IMR-90 (cell line): Measurements from ENCODE around the gene BLNK. TPM values are rescaled to one million over a fixed set of nuclear protein-coding genes. Genes with fewer than 3 reads are reported as not detected.

Source experiments
- ATAC-seq: fragments of 200-7000 bp; cut with Tn5 transposase; 2 replicates; pipeline ENCODE4 v1.9.1; 2020; ENCODE audit warnings: low read depth, mild to moderate bottlenecking, moderate library complexity
- BruUV-seq: library from RNA; stranded (reverse); fragments of 400-500 nt; replicated peaks from 2 replicates; lab custom pipeline; 2021; lab: Mats Ljungman, UMichigan
- CTCF ChIA-PET: fragments of 300-600 bp; formaldehyde crosslinking; extraction: SDS; loops from one replicate; lab custom pipeline; 2021; ENCODE audit warnings: antibody characterized with exemption; lab: Yijun Ruan, JAX
- POLR2A ChIA-PET: fragments of 300-600 bp; sonication (Branson Sonifier 250); formaldehyde crosslinking; loops from one replicate; lab custom pipeline; 2022; ENCODE audit warnings: antibody characterized with exemption; ENCODE audit not compliant: unreplicated experiment; lab: Charles Lee
- DNase-seq: peaks from one replicate; pipeline ENCODE4 v3.0.0; 2013
- H2AFZ ChIP-seq: replicated peaks from 2 replicates; pipeline ENCODE3; 2013; ENCODE audit warnings: low read length, mild to moderate bottlenecking; ENCODE audit not compliant: poor library complexity
- H2AK5ac ChIP-seq: 2 replicates; pipeline ENCODE4 v1.6.1; 2013; ENCODE audit warnings: low read depth, low read length, inconsistent platforms
- H2AK9ac ChIP-seq: replicated peaks from 2 replicates; pipeline ENCODE3; 2013; ENCODE audit warnings: mild to moderate bottlenecking, low read depth, low read length, moderate library complexity; ENCODE audit not compliant: poor library complexity
- H2BK120ac ChIP-seq: 2 replicates; pipeline ENCODE4 v1.6.1; 2013; ENCODE audit warnings: low read depth, low read length, inconsistent platforms
- H2BK15ac ChIP-seq: 3 replicates; pipeline ENCODE4 v1.6.1; 2013; ENCODE audit warnings: low read depth, low read length, inconsistent platforms
- H2BK20ac ChIP-seq: 2 replicates; pipeline ENCODE4 v1.6.1; 2013; ENCODE audit warnings: low read depth, mild to moderate bottlenecking, inconsistent platforms, low read length, moderate library complexity
- H2BK5ac ChIP-seq: 2 replicates; pipeline ENCODE4 v1.6.1; 2013; ENCODE audit warnings: mild to moderate bottlenecking, low read depth, low read length, inconsistent platforms; ENCODE audit not compliant: poor library complexity, severe bottlenecking
- H3K14ac ChIP-seq: replicated peaks from 2 replicates; pipeline ENCODE4 v1.6.1; 2013; ENCODE audit warnings: low read depth, low read length, inconsistent platforms
- H3K18ac ChIP-seq: 2 replicates; pipeline ENCODE4 v1.6.1; 2013; ENCODE audit warnings: low read depth, low read length, control low read depth
- H3K23ac ChIP-seq: 2 replicates; pipeline ENCODE4 v1.6.1; 2013; ENCODE audit warnings: low read depth, low read length, inconsistent platforms
- H3K27ac ChIP-seq: 2 replicates; pipeline ENCODE4 v1.5.1; 2013; ENCODE audit warnings: mild to moderate bottlenecking, control low read depth, low read length; ENCODE audit not compliant: insufficient read depth
- H3K27me3 ChIP-seq: 2 replicates; pipeline ENCODE4 v1.6.1; 2013; ENCODE audit warnings: low read length; ENCODE audit not compliant: control insufficient read depth, insufficient read depth
- H3K36me3 ChIP-seq: 2 replicates; pipeline ENCODE4 v1.6.1; 2013; ENCODE audit warnings: low read length, mixed read lengths; ENCODE audit not compliant: control insufficient read depth, insufficient read depth
- H3K4ac ChIP-seq: 2 replicates; pipeline ENCODE4 v1.6.1; 2013; ENCODE audit warnings: low read depth, low read length, inconsistent platforms
- H3K4me1 ChIP-seq: 2 replicates; pipeline ENCODE4 v1.6.1; 2013; ENCODE audit warnings: low read length, mixed read lengths; ENCODE audit not compliant: control insufficient read depth, insufficient read depth
- H3K4me2 ChIP-seq: 2 replicates; pipeline ENCODE4 v1.6.1; 2013; ENCODE audit warnings: low read depth, mild to moderate bottlenecking, control low read depth, low read length, moderate library complexity
- H3K4me3 ChIP-seq: 2 replicates; pipeline ENCODE4 v1.5.1; 2013; ENCODE audit warnings: low read depth, mild to moderate bottlenecking, control low read depth, low read length, moderate library complexity; ENCODE audit not compliant: insufficient read depth
- H3K56ac ChIP-seq: 2 replicates; pipeline ENCODE4 v1.6.1; 2013; ENCODE audit warnings: low read length, inconsistent platforms; ENCODE audit not compliant: insufficient read depth; ENCODE audit errors: extremely low read depth
- H3K79me1 ChIP-seq, 2 experiments: 2 replicates each; pipeline ENCODE4 v1.6.1; 2013; ENCODE audit warnings: low read length in 2 of 2, inconsistent platforms in 1 of 2, low read depth in 1 of 2
- H3K9ac ChIP-seq: 2 replicates; pipeline ENCODE4 v1.6.1; 2013; ENCODE audit warnings: low read depth, low read length, control low read depth
- H3K9me1 ChIP-seq: 2 replicates; pipeline ENCODE4 v1.6.1; 2013; ENCODE audit warnings: low read length, inconsistent platforms; ENCODE audit not compliant: insufficient read depth
- H3K9me3 ChIP-seq: 2 replicates; pipeline ENCODE4 v1.6.1; 2013; ENCODE audit warnings: low read length; ENCODE audit not compliant: control insufficient read depth, insufficient read depth
- H4K20me1 ChIP-seq: 2 replicates; pipeline ENCODE4 v1.6.1; 2013; ENCODE audit warnings: low read length, inconsistent platforms; ENCODE audit not compliant: insufficient read depth
- H4K5ac ChIP-seq: 2 replicates; pipeline ENCODE4 v1.6.1; 2013; ENCODE audit warnings: mild to moderate bottlenecking, low read depth, low read length, control low read depth
- H4K8ac ChIP-seq, 2 experiments: 2 replicates each; pipeline ENCODE4 v1.6.1; 2013; ENCODE audit warnings: low read depth in 2 of 2, low read length in 2 of 2, control low read depth in 1 of 2, inconsistent platforms in 1 of 2
- H4K91ac ChIP-seq: 2 replicates; pipeline ENCODE4 v1.6.1; 2013; ENCODE audit warnings: low read depth, low read length, inconsistent platforms; ENCODE audit not compliant: insufficient read depth
- BHLHE40 ChIP-seq: fragments of 150-350 bp; IDR thresholded peaks from 2 replicates; pipeline ENCODE4 v1.6.1; 2016; ENCODE audit warnings: mild to moderate bottlenecking, low read depth, low read length
- CEBPB ChIP-seq: IDR thresholded peaks from 2 replicates; pipeline ENCODE4 v1.6.1; 2012; ENCODE audit warnings: low read depth, low read length, improper control_type of control experiment
- CHD1 ChIP-seq: IDR thresholded peaks from 2 replicates; pipeline ENCODE4 v1.6.1; 2012; ENCODE audit warnings: low read depth, low read length, improper control_type of control experiment
- FOS ChIP-seq: fragments of 150-350 bp; IDR thresholded peaks from 2 replicates; pipeline ENCODE4 v1.6.1; 2016; ENCODE audit warnings: low read depth, low read length
- MAFK ChIP-seq: IDR thresholded peaks from 2 replicates; pipeline ENCODE4 v1.6.1; 2012; ENCODE audit warnings: low read depth, low read length, improper control_type of control experiment
- MAZ ChIP-seq: IDR thresholded peaks from 2 replicates; pipeline ENCODE4 v1.6.1; 2012; ENCODE audit warnings: low read depth, mild to moderate bottlenecking, low read length, improper control_type of control experiment, moderate library complexity, borderline replicate concordance
- MXI1 ChIP-seq: IDR thresholded peaks from 2 replicates; pipeline ENCODE4 v1.6.1; 2012; ENCODE audit warnings: low read depth, mild to moderate bottlenecking, low read length, moderate library complexity, borderline replicate concordance
- RAD21 ChIP-seq: IDR thresholded peaks from 2 replicates; pipeline ENCODE4 v1.6.1; 2012; ENCODE audit warnings: low read length, improper control_type of control experiment
- RCOR1 ChIP-seq: IDR thresholded peaks from 2 replicates; pipeline ENCODE4 v1.6.1; 2012; ENCODE audit warnings: mild to moderate bottlenecking, low read length, improper control_type of control experiment; ENCODE audit not compliant: insufficient replicate concordance
- whole genome bisulfite sequencing, 2 experiments: methylation state at CpG; one replicate each; pipeline versions ENCODE4 v1.1.5 to v1.1.7; 2013; ENCODE audit warnings: missing lambda C conversion rate in 2 of 2; ENCODE audit not compliant: insufficient read length in 1 of 2; ENCODE audit errors: extremely low coverage in 2 of 2; 5-methylcytosine and 5-hydroxymethylcytosine counted together
- dilution Hi-C: fragments of 300-500 bp; cut with HindIII; formaldehyde crosslinking; loops from one replicate; pipeline ENCODE4 v1.14.3; 2018; ENCODE audit warnings: low sequenced_read_pairs; ENCODE audit not compliant: unreplicated experiment
- in situ Hi-C: fragments of 300-500 bp; cut with MboI; formaldehyde crosslinking; loops from 3 replicates; pipeline ENCODE4 v1.14.3; 2019; ENCODE audit warnings: low sequenced_read_pairs, inconsistent platforms, mixed read lengths
- intact Hi-C: fragments of 100-400 bp; cut with micrococcal nuclease; formaldehyde crosslinking; loops from 2 replicates; pipeline ENCODE4 v1.10.0; 2022
- polyA plus RNA-seq, 3 experiments: library from polyadenylated mRNA; depleted of rRNA; stranded (reverse); fragments of >200 nt; gene quantifications; 2 replicates each; pipeline ENCODE4 v1.2.3, GENCODE V29; 2012; ENCODE audit warnings: low replicate concordance in 1 of 3
- total RNA-seq: library from RNA; depleted of rRNA; stranded (reverse); fragments of >200 nt; gene quantifications from 2 replicates; pipeline ENCODE4 v1.2.3, GENCODE V29; 2012
- TF ChIP-seq, protein P1 (sequence below): fragments of 150-350 bp; IDR thresholded peaks from 2 replicates; pipeline ENCODE4 v1.6.1; 2016; ENCODE audit warnings: low read depth, mild to moderate bottlenecking, low read length, moderate library complexity, borderline replicate concordance

Gene BLNK
- total and polyA plus RNA-seq, 2 of the 4 experiments (the other 2 are of a cell fraction): not detected

DNA sequence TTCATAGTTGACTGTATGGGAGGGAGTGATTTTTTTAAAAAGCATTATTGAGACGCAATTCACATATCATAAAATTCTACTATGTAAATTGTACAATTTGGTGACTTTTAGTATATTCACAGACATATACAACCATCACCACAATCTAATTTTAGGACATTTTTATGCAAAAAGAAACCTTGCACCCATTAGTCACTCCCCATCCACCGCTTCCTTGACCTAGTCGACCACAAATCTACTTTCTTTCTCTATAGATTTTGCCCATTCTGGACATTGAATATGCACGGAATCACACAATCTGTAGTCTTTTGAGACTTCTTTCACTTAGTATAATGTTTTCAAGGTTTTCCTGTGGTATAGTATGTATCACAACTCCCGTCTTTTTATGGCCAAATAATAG lies 54.6 kb downstream of the BLNK start:
- Histone ChIP-seq H3K27ac (no peak overlapping the region), H4K91ac (no peak overlapping the region), H3K56ac (no peak overlapping the region), H3K9ac (no peak overlapping the region), H2BK5ac (no peak overlapping the region), H3K9me1 (no peaks in the 10 kb centered on the region), H2AK5ac (no peak overlapping the region), H3K36me3 (no peaks in the 10 kb centered on the region), H4K20me1 (no peaks in the 10 kb centered on the region), H2AFZ (no peak overlapping the region), H3K23ac (no peak overlapping the region), H2BK15ac (no peak overlapping the region), H3K4me1 (no peaks in the 10 kb centered on the region), H4K5ac (no peak overlapping the region), H3K14ac (no peak overlapping the region), H2AK9ac (no peak overlapping the region), H2BK120ac (no peak overlapping the region), H3K4me2 (no peak overlapping the region), H3K27me3 (no peaks in the 10 kb centered on the region; the same call in 1 of the 2 replicates), H3K18ac (no peak overlapping the region), H3K4ac (no peak overlapping the region), H4K8ac (no peak overlapping the region), H2BK20ac (no peak overlapping the region), H3K4me3 (no peak overlapping the region), H3K79me1 (no peaks in the 10 kb centered on the region), H3K9me3 (no peaks in the 10 kb centered on the region)
- dilution Hi-C loops: no loop called here
- CTCF ChIA-PET: interaction anchor here (1.6 kb wide), 1 partner anchor 13 kb away, joined by 5 read pairs; no protein-coding TSS in a partner anchor
- intact Hi-C loops: no loop called here
- DNase-seq: no peak
- WGBS, 2 experiments: no CpG with 5 or more reads among the region's 5 CpGs
- no peak for ATAC-seq
- POLR2A ChIA-PET: no interaction called here
- TF ChIP-seq CHD1 (no peak), MXI1 (no peak), MAFK (no peak), FOS (no peak), RAD21 (no peak), MAZ (no peak), CEBPB (no peak), RCOR1 (no peak), BHLHE40 (no peak)
- TF ChIP-seq, protein P1, sequence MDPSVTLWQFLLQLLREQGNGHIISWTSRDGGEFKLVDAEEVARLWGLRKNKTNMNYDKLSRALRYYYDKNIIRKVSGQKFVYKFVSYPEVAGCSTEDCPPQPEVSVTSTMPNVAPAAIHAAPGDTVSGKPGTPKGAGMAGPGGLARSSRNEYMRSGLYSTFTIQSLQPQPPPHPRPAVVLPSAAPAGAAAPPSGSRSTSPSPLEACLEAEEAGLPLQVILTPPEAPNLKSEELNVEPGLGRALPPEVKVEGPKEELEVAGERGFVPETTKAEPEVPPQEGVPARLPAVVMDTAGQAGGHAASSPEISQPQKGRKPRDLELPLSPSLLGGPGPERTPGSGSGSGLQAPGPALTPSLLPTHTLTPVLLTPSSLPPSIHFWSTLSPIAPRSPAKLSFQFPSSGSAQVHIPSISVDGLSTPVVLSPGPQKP: no peak
- in situ Hi-C loops: no loop called here
- BruUV-seq: no TSS peak
